NT2/D1 (cell line): Measurements from ENCODE around the gene KYAT1.

Experiments
- SUZ12 ChIP-seq: IDR thresholded peaks from 2 replicates; pipeline ENCODE4 v1.6.1; 2011; ENCODE audit not compliant: insufficient read length, insufficient read depth; ENCODE audit errors: extremely low read depth
- YY1 ChIP-seq: IDR thresholded peaks from 2 replicates; pipeline ENCODE4 v1.6.1; 2011; ENCODE audit not compliant: insufficient read length, insufficient read depth

DNA sequence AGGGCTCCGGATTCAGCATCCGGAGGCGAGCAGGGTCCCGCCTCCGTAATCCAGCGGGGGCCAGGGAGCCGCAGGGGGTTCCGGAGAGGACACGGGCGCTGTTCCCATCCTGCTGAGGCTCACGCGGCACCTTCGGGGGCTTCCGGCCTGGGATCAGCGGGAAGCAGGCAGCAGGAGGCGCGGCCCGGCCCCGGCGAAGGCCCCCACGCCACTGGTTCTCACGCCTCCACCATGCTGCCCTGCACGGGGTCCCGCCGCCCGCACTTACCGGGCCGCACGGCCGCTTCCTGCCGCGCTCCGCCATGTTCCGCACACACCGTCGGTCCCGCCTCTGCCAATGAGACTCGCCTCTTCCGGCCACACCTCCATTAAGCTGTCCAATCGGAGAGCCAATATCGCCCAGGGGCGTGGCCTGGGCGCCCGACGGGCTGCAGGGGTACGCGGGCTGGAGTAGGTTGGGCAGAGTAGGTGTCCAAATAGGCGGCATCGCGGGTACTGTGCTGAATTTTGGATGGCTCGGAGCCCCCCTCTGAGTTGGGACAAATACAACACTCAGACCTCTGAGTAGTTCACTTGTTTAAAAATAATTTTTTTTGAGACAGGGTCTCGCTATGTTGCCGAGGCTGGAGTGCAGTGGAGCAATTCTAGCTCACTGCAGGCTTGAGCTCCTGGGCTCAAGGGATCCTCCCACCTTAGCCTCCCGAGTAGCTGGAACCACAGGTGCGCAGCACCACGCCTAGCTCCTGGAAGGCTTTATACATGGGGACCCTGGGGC lies 52.1 kb downstream of the KYAT1 start, which contains the start of gene SPOUT1:
- TF ChIP-seq SUZ12 (no peak), YY1 (peak; percentile 77)
